GM21529 (cell line): ENCODE results near the gene KCNJ16.

Source experiments
- ATAC-seq: cut with Tn5 transposase; IDR thresholded peaks from one replicate; pipeline ENCODE4 v1.9.1; 2021; ENCODE audit not compliant: unreplicated experiment

KCNJ16 gene

DNA sequence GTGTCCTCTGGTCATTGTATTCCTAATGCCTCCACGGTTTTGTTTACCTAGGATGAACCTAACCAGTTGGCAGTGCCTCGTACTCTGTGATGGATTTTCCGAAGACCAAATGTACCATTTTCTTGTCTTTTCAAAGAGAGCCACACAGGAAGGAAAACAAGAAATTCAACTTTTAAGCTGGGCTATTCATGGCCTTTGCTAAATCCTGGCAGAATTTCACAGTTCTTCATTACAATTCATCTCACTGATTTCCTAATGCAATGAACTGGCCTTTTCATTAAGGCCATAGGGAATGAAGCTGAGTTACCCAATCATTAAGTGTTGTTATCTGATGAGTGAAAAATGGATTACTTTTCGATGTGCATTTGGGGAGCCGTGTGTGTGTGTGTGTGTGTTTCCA, 7.9 kb upstream of the KCNJ16 start:
- no peak for ATAC-seq

- no peak for ATAC-seq
Measured at GRCh38 chr17:70070305-70071027, 4.6 kb upstream of the KCNJ16 start.

- ATAC-seq, result no peak
Measured at GRCh38 chr17:70071127-70071526, 3.9 kb upstream of the KCNJ16 start.

DNA sequence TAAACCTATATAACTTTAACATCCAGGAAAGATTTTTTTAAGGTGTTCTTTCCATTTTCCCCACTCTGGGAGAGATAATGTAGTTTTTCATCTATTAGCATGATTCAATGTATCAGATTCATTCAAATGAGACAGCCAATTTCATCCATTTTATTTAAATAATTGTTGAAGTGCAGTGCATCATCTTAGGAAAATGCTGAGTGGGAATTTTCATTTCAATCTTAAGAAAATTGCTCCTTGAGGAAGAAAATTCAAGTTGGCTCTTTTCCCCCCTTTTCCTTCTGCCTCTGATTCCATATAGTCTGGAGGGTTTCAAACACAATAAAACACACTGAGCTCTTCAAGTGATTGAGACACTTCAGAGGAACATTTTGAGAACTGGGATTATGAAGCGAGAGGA, 3.4 kb upstream of the KCNJ16 start:
- ATAC-seq, result no peak

DNA sequence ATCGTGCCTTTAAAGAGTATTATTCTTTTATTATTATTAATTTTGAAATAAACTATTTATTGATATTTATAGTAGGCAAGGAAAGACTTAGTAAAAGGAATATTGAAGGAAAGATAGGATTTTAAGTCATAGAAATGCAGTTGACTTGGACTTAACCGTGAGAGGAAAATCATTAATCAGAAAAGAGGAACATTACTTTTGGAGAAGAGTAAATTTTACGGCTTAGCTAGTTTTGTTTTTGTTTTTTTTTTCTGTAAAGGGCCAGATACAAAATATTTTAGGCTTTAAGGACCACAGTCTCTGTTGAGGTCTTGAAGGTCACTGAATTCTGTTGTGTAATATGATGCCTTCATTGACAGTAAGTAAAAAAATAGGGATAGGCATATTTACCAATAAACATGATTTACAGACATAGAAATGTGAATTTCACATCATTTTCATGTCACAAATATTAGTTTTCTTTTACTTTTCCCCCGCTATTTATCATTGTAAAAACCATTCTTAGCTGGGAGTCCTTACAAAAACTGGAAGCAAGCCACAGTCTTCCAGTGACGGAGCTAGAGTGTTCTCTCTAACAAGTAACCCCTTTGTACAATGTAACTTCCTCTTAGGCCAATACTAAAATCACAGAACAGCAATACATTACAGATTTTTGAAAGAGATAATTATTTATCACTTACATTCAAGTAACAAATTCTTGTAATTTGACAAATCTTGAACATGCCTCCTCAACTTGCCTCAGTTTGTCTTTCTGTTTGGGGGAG, 2.3 kb upstream of the KCNJ16 start:
- no peak for ATAC-seq

DNA sequence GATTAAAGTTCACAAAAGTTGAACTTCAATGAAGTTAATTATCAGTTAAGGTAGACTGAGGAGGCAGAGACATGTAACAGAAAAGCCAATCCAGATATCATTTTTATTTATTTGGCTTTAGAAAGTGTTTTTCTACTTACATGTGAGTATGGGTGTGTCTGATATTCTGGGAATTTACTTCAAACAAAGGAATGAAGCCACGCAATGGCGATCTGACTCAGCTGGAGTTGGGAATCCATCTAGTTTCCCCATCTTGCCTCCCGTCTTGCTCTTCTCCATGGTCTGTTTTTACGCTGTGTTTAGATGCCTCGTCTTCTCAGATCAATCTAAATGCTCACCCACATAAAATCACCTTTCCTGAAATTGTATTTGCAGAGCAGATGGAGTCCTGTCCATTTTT, 1.7 kb upstream of the KCNJ16 start:
- ATAC-seq, result no peak

GRCh38 chr17:70073799-70074198, 1.2 kb upstream of the KCNJ16 start:
- no peak for ATAC-seq

DNA sequence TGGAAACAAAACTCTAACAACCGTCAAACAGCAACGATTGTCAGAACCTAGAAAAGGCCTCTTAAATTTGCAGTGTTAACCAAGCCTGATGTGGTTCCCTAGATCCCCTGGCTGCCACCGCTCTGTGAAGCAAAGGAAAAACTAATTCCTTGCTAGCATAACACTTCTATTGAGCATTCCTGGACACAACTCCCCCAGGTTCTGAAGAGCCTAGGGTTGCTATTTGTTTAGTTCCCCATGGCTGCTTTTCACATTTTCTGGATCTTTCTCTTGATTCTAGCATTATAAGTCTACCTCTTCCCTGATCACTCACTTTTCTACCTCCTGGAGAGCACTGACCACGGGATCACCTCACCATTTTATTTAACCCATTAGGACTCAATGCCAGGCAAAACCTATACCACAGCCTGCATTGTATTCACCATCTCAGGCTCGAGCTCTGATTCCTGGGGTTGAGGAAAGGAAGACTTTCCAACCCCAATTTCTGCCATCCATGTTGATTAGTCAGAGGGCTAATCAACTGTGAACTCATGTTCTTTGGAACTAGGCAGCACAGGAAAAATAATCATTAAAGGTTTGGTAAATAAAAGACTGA, 692 bp upstream of the KCNJ16 start:
- no peak for ATAC-seq

- ATAC-seq, result no peak
Measured at GRCh38 chr17:70076189-70076588, 1.2 kb downstream of the KCNJ16 start.

DNA sequence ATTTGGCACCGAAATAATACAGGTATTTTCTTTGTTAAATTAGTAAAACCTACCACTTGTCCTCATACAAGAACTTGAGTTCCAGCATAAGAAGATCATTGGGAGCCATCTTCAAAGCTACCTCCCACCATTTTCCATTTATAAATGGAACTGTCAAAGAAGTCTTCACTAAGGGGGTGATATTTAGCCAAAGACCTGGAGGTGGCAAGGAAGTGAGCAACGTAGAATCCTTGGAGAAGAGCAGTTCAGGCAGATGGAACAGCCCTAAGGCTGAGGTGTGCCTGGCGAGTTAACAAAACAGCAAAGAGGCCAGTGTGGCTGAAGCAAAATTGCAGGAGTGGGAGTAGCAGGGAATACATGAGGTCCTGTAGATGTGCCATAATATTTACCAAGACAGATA, 1.8 kb downstream of the KCNJ16 start:
- ATAC-seq, result no peak

DNA sequence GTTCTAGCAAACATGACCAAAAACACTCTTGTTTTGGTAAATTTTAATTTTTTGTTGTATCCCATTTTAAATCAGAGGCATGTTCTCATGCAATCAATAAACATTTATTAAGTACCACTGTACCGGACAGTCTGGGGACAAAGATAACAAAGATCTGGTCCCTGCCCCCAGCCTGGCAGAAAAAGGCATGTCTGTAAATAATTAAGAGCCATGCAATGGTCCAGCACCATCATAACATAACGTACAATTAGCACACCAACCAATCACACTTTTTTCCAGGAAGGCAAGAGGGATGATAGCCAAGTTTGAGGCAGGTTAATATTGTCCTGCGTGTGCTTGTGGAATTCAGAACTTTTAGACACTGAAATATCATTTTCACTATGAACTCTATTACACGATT, 3.5 kb downstream of the KCNJ16 start:
- ATAC-seq, result no peak

DNA sequence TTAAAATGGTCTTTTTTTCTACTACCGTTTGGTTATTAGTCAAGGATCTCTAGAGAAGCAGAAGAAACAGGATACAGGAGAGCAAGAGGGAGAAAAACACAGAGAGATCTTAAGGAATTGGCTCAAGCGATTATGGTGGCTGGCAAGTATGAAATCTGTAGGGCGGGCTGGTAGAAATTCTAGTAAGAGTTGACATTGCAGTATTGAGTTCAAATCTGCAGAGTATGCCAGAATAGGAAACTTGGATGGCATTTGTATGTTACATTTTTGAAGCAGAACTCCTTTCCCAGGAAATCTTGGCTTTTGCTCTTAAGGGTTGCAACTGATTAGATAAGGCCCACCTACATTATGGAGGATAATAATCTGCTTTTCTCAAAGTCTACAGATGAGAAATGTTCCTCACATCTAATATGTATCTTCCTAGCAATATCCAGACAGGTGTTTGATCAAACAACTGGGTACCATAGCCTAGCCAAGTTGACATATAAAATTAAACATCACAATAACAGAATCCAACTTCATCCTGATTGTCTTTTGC, 4.0 kb downstream of the KCNJ16 start:
- ATAC-seq, result no peak

- ATAC-seq, result no peak
Measured at GRCh38 chr17:70080541-70081347, 5.7 kb downstream of the KCNJ16 start.

- no peak for ATAC-seq
Measured at GRCh38 chr17:70081885-70082284, 6.9 kb downstream of the KCNJ16 start.

DNA sequence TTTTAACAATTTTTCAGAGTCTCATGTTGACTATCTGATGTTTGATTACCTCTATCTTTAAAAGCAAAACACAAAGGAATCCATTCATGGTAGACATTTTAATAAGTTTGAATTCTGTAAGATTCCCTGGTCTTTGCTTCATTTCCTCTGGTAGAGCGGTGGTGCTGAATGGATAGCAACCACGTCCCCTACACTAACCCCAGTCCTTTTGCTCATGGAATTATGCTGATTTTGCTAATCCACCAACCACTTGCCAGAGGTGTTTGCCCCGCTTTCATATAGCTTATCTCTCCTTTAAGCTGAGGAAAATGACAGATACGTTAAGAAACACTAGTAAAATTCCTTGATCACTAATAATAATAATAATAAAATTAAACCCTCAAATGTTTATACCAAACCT, 9.5 kb downstream of the KCNJ16 start:
- ATAC-seq, result no peak

- no peak for ATAC-seq
Measured at GRCh38 chr17:70086516-70086915, 11.5 kb downstream of the KCNJ16 start.

DNA sequence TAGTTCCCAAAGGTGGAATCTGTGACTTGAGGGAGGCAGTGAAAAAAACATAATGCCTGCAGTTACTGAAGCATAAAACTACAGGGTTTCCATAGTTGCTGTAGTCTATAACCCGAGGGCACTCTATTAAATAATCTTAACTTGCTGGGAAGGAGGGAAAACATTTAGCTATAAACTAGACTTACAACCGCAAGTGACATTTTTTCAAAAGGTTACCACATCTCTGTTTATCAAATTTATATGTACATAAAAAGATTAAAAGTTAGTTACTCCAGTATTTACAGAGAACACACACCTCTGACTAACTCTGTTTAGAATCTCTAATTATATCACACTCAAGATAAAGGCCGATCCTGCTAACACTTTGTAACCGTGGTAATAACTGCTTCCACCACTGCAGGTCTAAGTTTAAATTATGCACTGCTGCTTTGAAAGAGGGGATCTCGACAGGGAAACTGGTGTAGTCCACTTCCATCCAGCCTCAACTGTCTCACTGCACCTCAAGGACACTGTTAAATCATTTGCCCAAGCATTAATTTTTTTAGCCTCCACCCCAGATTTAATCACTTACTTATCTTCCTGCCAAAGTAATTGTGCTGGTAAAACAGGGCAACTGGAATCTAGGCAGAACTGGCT, 14.6 kb downstream of the KCNJ16 start:
- no peak for ATAC-seq

DNA sequence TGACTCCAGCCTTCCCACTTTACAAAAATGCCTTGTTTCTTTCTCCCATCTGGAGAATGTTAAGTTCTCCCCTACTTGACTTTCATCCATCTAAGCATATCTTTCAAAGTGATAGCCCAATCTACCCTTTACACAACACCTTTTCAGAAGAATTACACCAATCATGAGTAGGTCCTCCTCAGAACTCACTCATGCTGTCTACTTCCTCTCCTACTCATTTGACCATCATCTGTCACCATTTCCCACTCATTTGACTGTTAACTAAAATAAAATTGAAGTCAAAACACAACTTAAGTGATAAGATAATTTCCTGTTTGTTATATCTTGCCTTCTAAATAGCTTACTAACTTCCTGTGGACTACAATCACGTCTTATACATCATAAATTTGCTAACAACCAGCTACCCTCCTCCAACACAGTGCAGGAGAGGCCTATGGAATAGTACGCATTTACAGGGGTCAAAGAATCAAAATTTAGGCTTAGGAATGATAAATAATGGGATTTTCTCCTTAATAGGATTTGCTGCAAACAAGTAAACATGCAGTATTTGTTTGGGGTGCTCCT, 16.1 kb downstream of the KCNJ16 start:
- ATAC-seq, result no peak

- ATAC-seq, result no peak
Measured at GRCh38 chr17:70091696-70092095, 16.7 kb downstream of the KCNJ16 start.

DNA sequence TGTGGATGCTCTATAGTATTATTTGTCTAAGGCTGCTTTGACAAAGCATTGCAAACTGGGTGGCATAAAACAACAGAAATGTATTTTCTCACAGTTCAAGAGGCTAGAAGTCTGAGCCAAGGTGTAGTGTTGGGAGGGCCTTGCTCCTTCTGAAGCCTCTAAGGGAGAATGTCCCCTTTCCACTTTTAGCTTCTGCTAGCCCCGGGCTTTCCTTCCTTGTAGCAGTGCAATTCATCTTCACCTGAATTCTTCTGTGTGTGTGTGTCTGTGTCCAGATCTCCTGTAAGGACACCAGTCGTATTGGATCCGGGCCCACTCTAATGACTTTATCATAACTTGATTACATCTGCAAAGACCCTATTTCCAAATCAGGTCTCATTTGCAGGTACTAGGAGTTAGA, 18.1 kb downstream of the KCNJ16 start:
- ATAC-seq, result no peak
